Measurements from ENCODE around the gene CDK5RAP1. TPM values are rescaled to one million over a fixed set of nuclear protein-coding genes. Genes with fewer than 3 reads are reported as not detected.

CDK5RAP1 gene
- total RNA-seq, 1 donor from 2014 or later: 20.4 TPM

DNA sequence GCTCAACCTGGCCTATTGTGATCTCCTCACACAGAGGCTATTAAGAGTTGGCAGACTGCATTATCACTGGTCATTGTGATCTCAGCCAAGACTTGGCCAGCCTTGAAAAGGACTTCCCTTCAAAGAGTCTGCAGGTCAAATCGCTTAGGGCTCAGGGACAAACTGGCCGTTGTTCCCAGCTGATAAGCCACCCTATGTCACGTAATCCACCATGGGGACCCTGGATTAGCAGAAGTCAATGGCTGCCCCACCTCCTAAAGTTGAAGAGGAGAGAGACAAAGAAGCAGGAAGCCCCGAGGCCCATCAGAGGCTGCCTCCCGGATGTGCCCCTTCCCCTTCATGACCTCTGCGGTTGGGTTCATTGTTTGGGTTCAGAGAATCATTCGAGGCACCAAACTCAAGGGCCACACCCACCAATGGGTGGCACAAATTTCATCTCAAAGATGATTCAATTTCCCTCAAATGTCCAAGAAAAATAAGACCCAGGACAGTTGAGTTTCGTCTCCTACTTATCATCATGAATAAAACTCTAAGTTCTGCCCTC is 61.7 kb downstream of the CDK5RAP1 start:
- no peak overlapping the region for H3K4me3 ChIP-seq (ENCODE audit: low read length in 3 of 3)
- peaks cover 4 to 22% (median 11%) of the 10 kb centered on the region in 3 donors for H3K27me3 ChIP-seq (ENCODE audit: control insufficient read depth in 3 of 3, insufficient read depth in 3 of 3, low read length in 3 of 3)
- H3K4me1 ChIP-seq (ENCODE audit: control insufficient read depth in 3 of 3, insufficient read depth in 3 of 3, low read length in 3 of 3): no peaks in the 10 kb centered on the region
- H3K9ac ChIP-seq (ENCODE audit: low read depth in 1 of 3, low read length in 3 of 3): no peak overlapping the region
- no peak overlapping the region for H3K27ac ChIP-seq (ENCODE audit: low read depth, low read length)
- no peaks in the 10 kb centered on the region for H3K36me3 ChIP-seq (ENCODE audit: control insufficient read depth in 3 of 3, insufficient read depth in 3 of 3, low read length in 3 of 3)
- H3K9me3 ChIP-seq (ENCODE audit: control insufficient read depth in 3 of 3, low read length in 3 of 3): no peaks in the 10 kb centered on the region

DNA sequence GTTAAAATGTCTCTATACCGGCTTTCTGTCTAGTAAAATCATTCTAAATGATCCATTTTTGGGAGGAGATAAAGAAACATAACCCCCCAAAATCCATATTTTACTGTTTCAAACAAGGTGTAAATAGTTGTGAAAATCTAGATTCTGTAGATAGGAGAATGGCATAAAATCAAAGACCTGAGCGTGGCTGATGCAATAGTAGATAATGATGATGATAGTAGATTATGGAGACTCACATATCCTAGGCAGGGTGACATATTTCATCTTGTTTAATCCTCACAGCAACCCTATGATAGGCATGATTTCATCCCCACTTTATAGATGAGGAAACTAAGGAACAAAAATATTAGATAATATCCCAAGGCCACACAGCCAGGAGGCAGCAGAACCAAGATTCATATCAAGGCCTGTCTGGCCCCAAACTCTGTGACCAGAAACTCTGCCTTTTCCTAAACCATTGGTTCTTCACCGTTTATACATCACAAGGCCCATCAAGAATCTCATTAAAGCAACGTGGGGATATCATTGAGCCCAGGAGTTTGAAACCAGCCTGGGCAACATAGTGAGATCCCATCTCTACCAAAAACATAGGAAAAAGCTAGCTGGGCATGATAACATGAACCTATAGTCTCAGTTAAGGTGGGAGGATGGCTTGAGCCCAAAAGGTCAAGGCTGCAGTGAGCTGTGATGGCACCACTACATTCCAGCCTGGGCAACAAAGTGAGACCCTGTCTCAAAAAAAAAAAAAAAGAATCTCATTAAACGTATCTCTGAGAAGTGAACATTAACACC is 62.7 kb downstream of the CDK5RAP1 start:
- Histone ChIP-seq H3K4me1 (ENCODE audit: control insufficient read depth in 3 of 3, insufficient read depth in 3 of 3, low read length in 3 of 3) (no peaks in the 10 kb centered on the region), H3K9ac (ENCODE audit: low read depth in 1 of 3, low read length in 3 of 3) (no peak overlapping the region), H3K27me3 (ENCODE audit: control insufficient read depth in 3 of 3, insufficient read depth in 3 of 3, low read length in 3 of 3) (peaks cover 8 to 23% (median 11%) of the 10 kb centered on the region in 3 donors), H3K36me3 (ENCODE audit: control insufficient read depth in 3 of 3, insufficient read depth in 3 of 3, low read length in 3 of 3) (no peaks in the 10 kb centered on the region), H3K9me3 (ENCODE audit: control insufficient read depth in 3 of 3, low read length in 3 of 3) (no peaks in the 10 kb centered on the region), H3K27ac (ENCODE audit: low read depth, low read length) (no peak overlapping the region), H3K4me3 (ENCODE audit: low read length in 3 of 3) (no peak overlapping the region)

DNA sequence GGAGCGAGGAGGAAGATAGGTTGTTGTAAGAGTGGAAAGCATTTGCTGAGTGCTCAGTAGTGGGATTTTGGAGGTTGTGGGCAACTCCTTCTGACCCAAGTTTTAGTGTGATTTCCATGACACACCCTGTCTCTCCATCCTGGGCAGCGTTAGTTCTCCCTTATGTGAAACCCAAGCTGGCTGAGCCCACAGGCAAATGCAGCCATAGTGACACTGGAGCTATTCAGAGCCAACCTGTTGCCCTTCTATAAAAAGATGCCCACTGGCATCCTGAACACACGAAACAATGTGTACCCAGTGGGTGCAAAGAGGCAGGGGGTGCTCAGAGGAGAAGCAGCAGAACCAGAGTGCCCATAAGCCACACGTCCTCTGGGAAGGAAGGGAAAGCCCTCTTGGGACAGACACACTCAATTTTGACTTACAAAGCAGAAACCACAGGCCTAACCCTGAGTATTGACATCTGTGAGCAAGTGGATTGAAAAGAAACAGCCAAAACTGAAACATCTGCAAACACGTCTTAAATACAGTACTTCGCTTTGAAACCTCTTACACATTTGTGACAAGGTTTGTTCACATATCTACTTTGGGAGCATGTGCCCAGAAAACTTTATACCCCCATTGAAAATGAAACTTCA is 63.7 kb downstream of the CDK5RAP1 start:
- Histone ChIP-seq H3K27me3 (ENCODE audit: control insufficient read depth in 3 of 3, insufficient read depth in 3 of 3, low read length in 3 of 3) (peaks cover 11 to 30% (median 14%) of the 10 kb centered on the region in 3 donors), H3K36me3 (ENCODE audit: control insufficient read depth in 3 of 3, insufficient read depth in 3 of 3, low read length in 3 of 3) (no peaks in the 10 kb centered on the region), H3K27ac (ENCODE audit: low read depth, low read length) (no peak overlapping the region), H3K4me3 (ENCODE audit: low read length in 3 of 3) (no peak overlapping the region), H3K4me1 (ENCODE audit: control insufficient read depth in 3 of 3, insufficient read depth in 3 of 3, low read length in 3 of 3) (no peaks in the 10 kb centered on the region), H3K9me3 (ENCODE audit: control insufficient read depth in 3 of 3, low read length in 3 of 3) (no peaks in the 10 kb centered on the region), H3K9ac (ENCODE audit: low read depth in 1 of 3, low read length in 3 of 3) (no peak overlapping the region)

DNA sequence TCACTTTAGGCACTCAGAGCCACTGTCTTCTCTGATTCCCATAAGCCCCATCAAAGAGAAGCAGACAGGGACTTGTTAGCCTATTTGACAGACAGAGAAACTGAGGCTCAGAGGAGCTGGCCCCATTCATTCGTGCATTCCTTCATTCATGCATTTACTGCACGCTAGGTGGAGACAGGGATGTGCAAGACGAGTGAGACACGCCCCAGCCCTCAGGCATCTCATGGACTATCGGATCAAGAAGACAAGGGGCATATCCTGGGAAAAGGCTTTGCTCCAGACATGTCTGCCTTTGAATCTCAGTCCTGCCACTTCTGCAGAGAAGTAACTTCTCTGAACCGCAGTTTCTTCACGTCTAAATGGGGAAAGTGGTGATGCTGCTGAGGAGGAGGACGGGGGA is 64.2 kb downstream of the CDK5RAP1 start:
- Histone ChIP-seq H3K27ac (ENCODE audit: low read depth, low read length) (no peak overlapping the region), H3K4me1 (ENCODE audit: control insufficient read depth in 3 of 3, insufficient read depth in 3 of 3, low read length in 3 of 3) (no peaks in the 10 kb centered on the region), H3K9ac (ENCODE audit: low read depth in 1 of 3, low read length in 3 of 3) (no peak overlapping the region), H3K4me3 (ENCODE audit: low read length in 3 of 3) (no peak overlapping the region), H3K27me3 (ENCODE audit: control insufficient read depth in 3 of 3, insufficient read depth in 3 of 3, low read length in 3 of 3) (peaks cover 11 to 27% (median 20%) of the 10 kb centered on the region in 3 donors), H3K36me3 (ENCODE audit: control insufficient read depth in 3 of 3, insufficient read depth in 3 of 3, low read length in 3 of 3) (no peaks in the 10 kb centered on the region), H3K9me3 (ENCODE audit: control insufficient read depth in 3 of 3, low read length in 3 of 3) (no peaks in the 10 kb centered on the region)

DNA sequence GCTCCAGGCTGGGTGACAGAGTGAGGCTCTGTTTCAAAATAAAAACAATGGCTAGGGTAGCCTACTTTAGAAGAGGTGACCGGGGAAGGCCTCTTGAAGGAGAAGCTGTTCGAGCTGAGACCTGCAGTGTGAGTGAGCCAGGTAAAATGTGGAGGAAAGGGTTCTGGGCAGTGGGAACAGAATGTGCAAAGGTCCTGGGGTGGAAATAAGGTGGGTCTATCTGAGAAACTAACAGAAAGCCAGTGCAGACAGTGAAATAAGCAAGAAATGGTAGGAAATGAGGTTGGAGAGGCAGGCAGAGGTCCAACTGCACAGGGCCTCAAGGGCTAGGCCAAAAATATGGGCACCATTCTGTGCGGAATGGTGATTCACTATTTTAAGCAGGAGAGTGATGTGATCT is 64.9 kb downstream of the CDK5RAP1 start:
- Histone ChIP-seq H3K27me3 (ENCODE audit: control insufficient read depth in 3 of 3, insufficient read depth in 3 of 3, low read length in 3 of 3) (peaks cover 17 to 31% (median 24%) of the 10 kb centered on the region in 3 donors), H3K36me3 (ENCODE audit: control insufficient read depth in 3 of 3, insufficient read depth in 3 of 3, low read length in 3 of 3) (no peaks in the 10 kb centered on the region), H3K27ac (ENCODE audit: low read depth, low read length) (no peak overlapping the region), H3K4me3 (ENCODE audit: low read length in 3 of 3) (no peak overlapping the region), H3K4me1 (ENCODE audit: control insufficient read depth in 3 of 3, insufficient read depth in 3 of 3, low read length in 3 of 3) (no peaks in the 10 kb centered on the region), H3K9ac (ENCODE audit: low read depth in 1 of 3, low read length in 3 of 3) (no peak overlapping the region), H3K9me3 (ENCODE audit: control insufficient read depth in 3 of 3, low read length in 3 of 3) (no peaks in the 10 kb centered on the region)

DNA sequence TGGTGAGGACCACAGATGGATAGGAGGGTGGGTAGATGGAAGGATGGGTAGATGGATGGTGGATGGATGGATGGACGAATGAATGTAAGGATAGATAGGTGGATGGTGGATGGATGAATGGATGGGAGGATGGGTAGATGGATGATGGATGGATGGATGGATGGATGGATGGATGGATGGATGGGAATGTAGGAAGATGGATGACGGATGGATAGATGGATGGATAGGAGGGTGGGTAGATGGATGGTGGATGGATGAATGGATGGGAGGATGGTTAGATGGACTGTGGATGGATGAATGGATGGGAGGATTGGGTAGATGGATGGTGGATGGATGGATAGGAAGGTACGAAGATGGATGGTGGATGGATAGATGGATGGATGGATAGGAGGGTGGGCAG is 67.2 kb downstream of the CDK5RAP1 start:
- peaks cover 14 to 34% (median 34%) of the 10 kb centered on the region in 3 donors for H3K27me3 ChIP-seq (ENCODE audit: control insufficient read depth in 3 of 3, insufficient read depth in 3 of 3, low read length in 3 of 3)

DNA sequence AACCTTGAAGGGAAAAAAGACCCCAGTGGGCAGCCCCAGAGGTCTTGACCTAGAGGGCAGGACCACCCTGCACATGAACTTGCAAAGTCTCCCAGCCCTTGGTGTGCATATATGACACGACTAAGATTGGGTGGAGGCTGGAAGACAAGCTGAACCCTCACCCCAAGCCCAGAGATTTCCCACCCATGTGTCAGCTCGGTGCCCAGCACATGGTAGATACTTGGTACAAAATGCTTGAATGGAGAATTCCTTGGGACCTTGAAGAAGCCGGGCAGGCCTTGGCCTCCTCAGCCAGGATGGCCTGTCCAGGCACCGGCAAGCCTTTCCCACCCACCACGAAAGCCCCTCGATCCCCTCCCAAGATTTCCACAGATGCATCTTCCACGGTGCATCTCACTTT is 67.7 kb downstream of the CDK5RAP1 start:
- H3K27me3 ChIP-seq (ENCODE audit: control insufficient read depth in 3 of 3, insufficient read depth in 3 of 3, low read length in 3 of 3): peaks cover 14 to 39% (median 34%) of the 10 kb centered on the region in 3 donors
- no peak overlapping the region for H3K27ac ChIP-seq (ENCODE audit: low read depth, low read length)
- H3K36me3 ChIP-seq (ENCODE audit: control insufficient read depth in 3 of 3, insufficient read depth in 3 of 3, low read length in 3 of 3): no peaks in the 10 kb centered on the region
- no peak overlapping the region for H3K4me3 ChIP-seq (ENCODE audit: low read length in 3 of 3)
- H3K9ac ChIP-seq (ENCODE audit: low read depth in 1 of 3, low read length in 3 of 3): no peak overlapping the region
- no peaks in the 10 kb centered on the region for H3K9me3 ChIP-seq (ENCODE audit: control insufficient read depth in 3 of 3, low read length in 3 of 3)
- no peaks in the 10 kb centered on the region for H3K4me1 ChIP-seq (ENCODE audit: control insufficient read depth in 3 of 3, insufficient read depth in 3 of 3, low read length in 3 of 3)

More for the DNA sequence above, 67.2 kb downstream of the CDK5RAP1 start:
- Histone ChIP-seq H3K4me1 (ENCODE audit: control insufficient read depth in 3 of 3, insufficient read depth in 3 of 3, low read length in 3 of 3) (no peaks in the 10 kb centered on the region), H3K9me3 (ENCODE audit: control insufficient read depth in 3 of 3, low read length in 3 of 3) (no peaks in the 10 kb centered on the region), H3K36me3 (ENCODE audit: control insufficient read depth in 3 of 3, insufficient read depth in 3 of 3, low read length in 3 of 3) (no peaks in the 10 kb centered on the region), H3K27ac (ENCODE audit: low read depth, low read length) (no peak overlapping the region), H3K9ac (ENCODE audit: low read depth in 1 of 3, low read length in 3 of 3) (no peak overlapping the region), H3K4me3 (ENCODE audit: low read length in 3 of 3) (no peak overlapping the region)

DNA sequence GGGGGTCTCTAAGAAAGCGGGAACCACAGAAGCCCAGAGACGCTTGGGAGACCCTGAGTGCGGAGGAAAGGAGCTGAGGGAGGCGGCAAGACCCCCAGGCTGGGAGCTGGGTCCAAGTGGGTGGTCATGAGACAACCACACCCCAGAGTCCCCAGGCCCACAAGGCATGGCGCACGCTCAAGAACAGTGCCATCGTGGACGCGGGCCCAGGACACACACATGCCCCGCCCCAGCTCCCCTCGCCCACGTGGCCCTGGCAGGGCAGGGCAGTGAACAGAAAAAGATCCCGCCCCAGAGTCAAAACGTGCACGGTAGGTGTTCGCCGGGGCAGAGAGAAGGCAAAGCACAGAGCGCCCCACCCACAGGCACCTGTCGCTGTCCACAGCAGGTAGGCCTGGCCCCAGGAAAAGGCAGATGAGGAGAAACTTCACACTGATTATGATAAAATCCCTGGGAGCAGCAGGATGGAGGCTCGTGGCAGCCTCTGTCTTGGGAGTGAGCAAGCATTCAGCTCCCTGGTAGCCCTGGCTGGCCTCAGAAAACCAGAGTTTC is 68.3 kb downstream of the CDK5RAP1 start:
- H3K9me3 ChIP-seq (ENCODE audit: control insufficient read depth in 3 of 3, low read length in 3 of 3): no peaks in the 10 kb centered on the region

DNA sequence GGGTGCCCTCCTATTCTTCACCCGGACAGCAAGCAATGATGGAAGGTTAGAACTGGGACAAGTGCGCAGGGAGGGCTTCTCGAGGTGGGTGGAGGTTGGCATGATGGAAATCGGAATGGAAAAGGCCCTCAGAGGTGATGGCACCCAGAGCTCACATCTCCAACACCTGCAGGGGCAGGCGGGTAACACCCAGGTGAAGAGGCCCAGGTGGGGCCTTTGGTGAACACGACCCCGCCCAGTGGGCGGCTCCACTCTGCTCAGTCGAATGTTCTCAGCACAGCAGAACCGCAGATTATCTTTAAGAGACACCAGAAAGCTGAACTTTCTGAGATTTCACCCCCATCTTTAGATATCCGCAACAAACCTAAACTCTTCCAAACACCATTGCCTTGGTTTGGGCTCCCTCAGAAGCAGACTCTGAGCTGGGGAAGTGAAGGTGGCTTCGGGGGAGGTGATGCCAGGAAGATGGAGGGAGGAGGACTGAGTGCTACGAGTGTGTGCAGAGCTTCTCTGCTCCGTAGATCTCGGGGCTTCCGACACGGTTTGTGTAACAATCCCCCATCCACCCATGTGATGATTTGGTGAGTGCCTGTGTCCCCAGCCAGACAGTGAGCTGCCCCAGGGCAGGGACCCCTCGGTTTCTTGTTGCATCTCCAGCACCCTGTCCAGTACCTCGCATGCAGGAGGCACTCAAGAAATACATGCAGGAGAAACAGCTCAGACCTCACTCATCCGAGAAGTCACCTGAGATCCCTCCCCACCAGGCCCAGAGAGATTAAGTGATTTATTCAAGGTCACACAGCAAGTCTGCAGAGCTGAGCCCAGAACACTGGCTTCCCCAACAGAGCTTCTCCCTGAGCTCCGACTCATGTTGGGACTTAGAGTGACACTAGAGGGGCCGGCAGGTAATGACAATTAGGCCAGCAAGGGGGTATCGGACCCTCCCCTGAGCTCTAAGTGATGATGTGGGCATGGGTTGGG is 72.9 kb downstream of the CDK5RAP1 start:
- H3K27me3 ChIP-seq (ENCODE audit: control insufficient read depth in 3 of 3, insufficient read depth in 3 of 3, low read length in 3 of 3): peaks cover 14 to 38% (median 27%) of the 10 kb centered on the region in 3 donors

More for the DNA sequence above, 68.3 kb downstream of the CDK5RAP1 start:
- Histone ChIP-seq H3K9ac (ENCODE audit: low read depth in 1 of 3, low read length in 3 of 3) (no peak overlapping the region), H3K36me3 (ENCODE audit: control insufficient read depth in 3 of 3, insufficient read depth in 3 of 3, low read length in 3 of 3) (no peaks in the 10 kb centered on the region), H3K4me1 (ENCODE audit: control insufficient read depth in 3 of 3, insufficient read depth in 3 of 3, low read length in 3 of 3) (no peaks in the 10 kb centered on the region), H3K4me3 (ENCODE audit: low read length in 3 of 3) (no peak overlapping the region), H3K27ac (ENCODE audit: low read depth, low read length) (no peak overlapping the region), H3K27me3 (ENCODE audit: control insufficient read depth in 3 of 3, insufficient read depth in 3 of 3, low read length in 3 of 3) (peaks cover 14 to 42% (median 34%) of the 10 kb centered on the region in 3 donors)

More for the DNA sequence above, 72.9 kb downstream of the CDK5RAP1 start:
- H3K4me3 ChIP-seq (ENCODE audit: low read length in 3 of 3): no peak overlapping the region
- no peaks in the 10 kb centered on the region for H3K9me3 ChIP-seq (ENCODE audit: control insufficient read depth in 3 of 3, low read length in 3 of 3)
- H3K27ac ChIP-seq (ENCODE audit: low read depth, low read length): no peak overlapping the region
- no peaks in the 10 kb centered on the region for H3K4me1 ChIP-seq (ENCODE audit: control insufficient read depth in 3 of 3, insufficient read depth in 3 of 3, low read length in 3 of 3)
- H3K36me3 ChIP-seq (ENCODE audit: control insufficient read depth in 3 of 3, insufficient read depth in 3 of 3, low read length in 3 of 3): no peaks in the 10 kb centered on the region
- H3K9ac ChIP-seq (ENCODE audit: low read depth in 1 of 3, low read length in 3 of 3): no peak overlapping the region

Measured in skeletal muscle tissue (tissue), 4 donors.